Choroid plexus epithelial cell (primary cell): ENCODE measurements around the gene SLAIN2.

Experiments
- DNase-seq: peaks from one replicate; pipeline ENCODE4 v3.0.0-alpha.2; 2010; ENCODE audit warnings: low read depth
- H3K4me3 ChIP-seq: 2 replicates; pipeline ENCODE4 v1.5.1; 2011; ENCODE audit warnings: low read depth, mild to moderate bottlenecking, control low read depth, low read length, moderate library complexity
- TF ChIP-seq, protein P1 (sequence below): conservative IDR thresholded peaks from 2 replicates; pipeline ENCODE4 v1.5.1; 2011; ENCODE audit warnings: low read depth, mild to moderate bottlenecking, control low read depth, inconsistent platforms, low read length, moderate library complexity

Gene SLAIN2

DNA sequence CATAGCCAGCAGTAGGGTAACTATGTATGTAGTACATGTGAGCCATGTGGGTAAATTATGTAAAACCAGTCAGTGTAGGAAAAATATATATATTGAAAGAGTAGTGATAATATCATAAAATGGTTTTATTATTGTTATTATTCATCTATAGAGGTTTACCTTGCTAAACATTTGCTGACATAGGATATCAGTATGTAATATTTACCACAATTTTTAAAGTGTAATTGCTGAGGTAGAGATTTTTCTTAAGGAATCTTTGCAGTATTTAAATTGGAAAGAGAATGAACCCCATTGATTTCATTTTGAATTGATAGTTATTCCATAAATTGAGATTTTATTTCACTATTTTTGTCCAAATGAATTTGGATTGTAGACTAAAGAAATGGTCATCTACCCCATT lies 27.1 kb downstream of the SLAIN2 start:
- TF ChIP-seq, protein P1, sequence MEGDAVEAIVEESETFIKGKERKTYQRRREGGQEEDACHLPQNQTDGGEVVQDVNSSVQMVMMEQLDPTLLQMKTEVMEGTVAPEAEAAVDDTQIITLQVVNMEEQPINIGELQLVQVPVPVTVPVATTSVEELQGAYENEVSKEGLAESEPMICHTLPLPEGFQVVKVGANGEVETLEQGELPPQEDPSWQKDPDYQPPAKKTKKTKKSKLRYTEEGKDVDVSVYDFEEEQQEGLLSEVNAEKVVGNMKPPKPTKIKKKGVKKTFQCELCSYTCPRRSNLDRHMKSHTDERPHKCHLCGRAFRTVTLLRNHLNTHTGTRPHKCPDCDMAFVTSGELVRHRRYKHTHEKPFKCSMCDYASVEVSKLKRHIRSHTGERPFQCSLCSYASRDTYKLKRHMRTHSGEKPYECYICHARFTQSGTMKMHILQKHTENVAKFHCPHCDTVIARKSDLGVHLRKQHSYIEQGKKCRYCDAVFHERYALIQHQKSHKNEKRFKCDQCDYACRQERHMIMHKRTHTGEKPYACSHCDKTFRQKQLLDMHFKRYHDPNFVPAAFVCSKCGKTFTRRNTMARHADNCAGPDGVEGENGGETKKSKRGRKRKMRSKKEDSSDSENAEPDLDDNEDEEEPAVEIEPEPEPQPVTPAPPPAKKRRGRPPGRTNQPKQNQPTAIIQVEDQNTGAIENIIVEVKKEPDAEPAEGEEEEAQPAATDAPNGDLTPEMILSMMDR = no peak
- no peak overlapping the region for H3K4me3 ChIP-seq
- no peak for DNase-seq

DNA sequence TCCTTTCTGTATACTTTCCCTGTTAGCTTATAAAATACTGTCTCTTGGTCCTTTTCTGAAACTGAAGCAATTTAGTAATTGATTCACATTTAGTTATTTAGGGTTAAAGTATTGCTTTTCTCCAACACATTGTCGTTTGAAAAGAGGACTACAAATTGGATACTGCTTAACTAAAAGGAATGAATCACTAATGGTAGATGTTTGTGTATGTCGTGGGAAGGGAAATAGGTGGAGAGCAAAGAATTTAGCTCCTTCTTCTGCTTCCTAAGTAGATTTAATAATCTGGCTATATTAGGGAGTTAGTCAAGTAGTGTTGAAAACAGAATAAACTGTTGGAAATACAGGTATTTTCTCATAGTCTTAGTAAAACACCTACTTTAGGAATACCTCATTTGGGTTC lies 27.9 kb downstream of the SLAIN2 start:
- TF ChIP-seq, protein P1 = no peak
- DNase-seq = peak; percentile 44
- no peak overlapping the region for H3K4me3 ChIP-seq

DNA sequence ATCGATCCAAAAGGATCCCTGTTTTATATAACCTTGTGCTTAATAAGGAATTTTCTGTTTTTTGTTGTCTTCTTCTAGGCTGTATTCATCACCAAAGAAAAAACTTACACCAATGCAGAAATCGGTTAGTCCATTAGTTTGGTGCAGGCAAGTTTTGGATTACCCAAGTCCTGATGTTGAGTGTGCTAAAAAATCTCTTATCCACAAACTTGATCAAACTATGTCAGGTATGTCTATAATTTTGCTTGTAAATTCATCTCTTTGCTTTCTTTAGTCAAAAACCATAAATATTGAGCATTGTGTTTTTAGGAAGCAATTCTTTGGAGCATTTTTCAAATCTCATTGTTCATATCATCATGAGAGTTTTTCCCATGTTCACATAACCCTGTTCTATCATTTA lies 28.4 kb downstream of the SLAIN2 start:
- TF ChIP-seq, protein P1 = no peak
- no peak for DNase-seq
- no peak overlapping the region for H3K4me3 ChIP-seq

DNA sequence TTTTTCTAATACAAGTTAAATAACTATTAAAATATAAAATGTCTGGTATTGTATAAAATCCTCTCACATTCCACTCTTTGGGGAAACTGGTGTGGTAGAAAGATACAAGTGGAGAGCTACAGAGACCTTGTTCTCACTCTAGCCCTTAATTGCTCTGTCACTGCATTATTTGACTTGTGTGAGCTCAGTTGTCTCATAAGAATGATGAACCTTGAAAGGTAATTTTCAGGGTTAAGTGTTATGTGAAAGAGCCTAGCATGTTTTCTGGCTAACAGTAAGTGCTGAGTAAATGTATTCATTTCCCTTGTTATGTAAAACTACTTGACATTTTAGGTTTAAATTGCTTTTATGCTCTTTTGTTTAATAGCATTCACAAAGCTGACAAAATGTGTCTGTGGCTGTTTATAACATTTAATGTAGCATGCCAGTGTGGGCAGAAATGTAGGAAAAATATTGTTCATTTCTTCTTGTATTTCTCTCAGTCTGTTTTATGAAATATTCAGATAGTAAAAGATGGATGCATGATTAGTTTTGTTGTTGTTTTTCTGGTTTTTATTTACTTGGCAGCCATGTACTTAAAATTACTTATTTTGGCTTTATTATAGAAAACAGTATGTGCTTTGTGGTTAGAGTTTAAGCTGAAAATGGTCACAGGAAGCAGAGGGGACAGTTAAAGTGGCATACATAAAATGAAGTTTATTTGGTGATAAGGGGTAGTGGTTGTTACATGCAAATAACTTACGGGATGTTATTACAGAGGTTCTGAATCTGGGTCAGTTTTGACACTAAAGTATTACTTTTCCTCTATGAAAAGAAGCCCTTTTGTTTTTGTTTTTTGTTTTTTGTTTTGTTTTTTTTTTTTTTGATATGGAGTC lies 29.2 kb downstream of the SLAIN2 start:
- TF ChIP-seq, protein P1 = no peak
- no peak for DNase-seq
- no peak overlapping the region for H3K4me3 ChIP-seq

DNA sequence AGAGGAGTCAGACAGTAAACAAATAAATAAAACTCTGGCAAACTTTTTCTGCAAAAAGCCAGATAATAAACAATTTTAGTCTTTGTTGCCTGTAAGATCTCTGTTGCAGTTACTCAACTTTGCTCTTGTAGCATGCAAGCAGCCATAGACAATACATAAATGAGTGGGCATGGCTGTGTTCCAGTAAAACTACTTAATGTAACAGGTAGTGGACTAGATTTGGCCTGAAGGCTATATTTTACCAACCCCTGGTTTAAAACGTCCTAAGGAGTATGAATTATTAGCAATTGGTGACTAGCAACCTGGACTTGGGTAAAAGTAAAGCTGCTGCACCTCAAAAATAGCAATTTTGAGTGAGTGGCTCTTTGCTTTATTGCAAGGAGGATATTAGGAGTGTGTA lies 30.9 kb downstream of the SLAIN2 start:
- no peak for DNase-seq
- no peak overlapping the region for H3K4me3 ChIP-seq
- TF ChIP-seq, protein P1 = no peak

DNA sequence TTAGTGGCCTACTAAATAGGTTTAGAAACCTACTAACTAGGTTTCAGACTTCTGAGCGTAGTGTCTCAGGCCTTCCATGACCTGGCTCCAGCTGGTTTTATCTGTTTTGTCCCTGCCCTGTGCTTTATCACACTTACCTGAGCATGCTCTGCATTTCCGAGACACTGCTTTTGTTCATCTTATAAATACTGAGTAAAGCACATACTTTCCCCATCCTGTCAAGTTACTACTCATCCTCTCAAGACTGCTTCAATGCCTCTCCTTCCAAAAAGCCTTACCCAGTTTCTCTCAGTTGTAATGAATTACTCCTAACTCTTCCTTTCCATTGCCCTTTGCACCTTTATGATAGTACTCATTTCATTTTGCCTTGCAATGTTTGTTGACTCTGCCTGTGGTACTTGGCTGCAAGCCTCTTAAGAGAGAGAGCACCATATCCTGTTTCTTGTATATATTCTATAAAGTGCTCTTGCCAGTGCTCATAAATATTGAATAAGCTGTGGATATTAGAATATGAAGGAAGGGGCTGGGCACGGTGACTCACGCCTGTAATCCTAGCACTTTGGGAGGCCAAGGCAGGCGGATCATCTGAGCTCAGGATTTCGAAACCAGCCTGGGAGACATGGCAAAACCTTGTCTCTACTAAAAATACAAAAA lies 34.4 kb downstream of the SLAIN2 start:
- DNase-seq = peak; percentile 91
- no peak overlapping the region for H3K4me3 ChIP-seq
- TF ChIP-seq, protein P1 = no peak
